Raji (cell line): ENCODE measurements around the gene SHROOM4.

Experiments used
- POLR2A ChIP-seq: IDR thresholded peaks from 2 replicates; pipeline ENCODE4 v1.6.1; 2011; ENCODE audit warnings: low read depth, low read length, control low read depth; ENCODE audit not compliant: insufficient read depth

SHROOM4 gene

GRCh38 chrX:50813843-50814661, at the start of gene SHROOM4:
Gene SHROOM4, minus strand, starts transcription at chrX:50814194. Its CDS starts 176 bp downstream, at chrX:50814018.
- no peak for TF ChIP-seq POLR2A

- TF ChIP-seq POLR2A = no peak
Observed at GRCh38 chrX:50863471-50863870, 49.5 kb upstream of the SHROOM4 start.

DNA sequence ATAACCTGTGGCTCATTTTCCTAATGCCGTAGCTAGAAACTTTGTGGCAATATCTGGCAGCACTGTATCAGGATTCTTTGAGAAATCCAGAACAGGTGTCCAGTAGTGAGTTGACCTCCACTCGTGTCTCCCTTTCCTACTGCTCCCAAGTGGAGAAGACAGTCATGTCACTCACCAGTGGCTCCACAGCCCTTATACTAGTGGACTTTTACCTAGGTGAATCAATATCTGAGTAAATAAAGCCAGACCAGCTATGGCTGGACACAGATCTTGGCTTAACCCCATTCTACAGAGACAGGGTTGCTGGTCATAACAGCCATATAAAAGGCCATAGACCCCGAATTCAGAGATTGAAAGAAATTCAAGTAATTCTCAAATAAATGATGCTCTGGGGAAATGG, 46.5 kb upstream of the SHROOM4 start:
- TF ChIP-seq POLR2A = no peak

DNA sequence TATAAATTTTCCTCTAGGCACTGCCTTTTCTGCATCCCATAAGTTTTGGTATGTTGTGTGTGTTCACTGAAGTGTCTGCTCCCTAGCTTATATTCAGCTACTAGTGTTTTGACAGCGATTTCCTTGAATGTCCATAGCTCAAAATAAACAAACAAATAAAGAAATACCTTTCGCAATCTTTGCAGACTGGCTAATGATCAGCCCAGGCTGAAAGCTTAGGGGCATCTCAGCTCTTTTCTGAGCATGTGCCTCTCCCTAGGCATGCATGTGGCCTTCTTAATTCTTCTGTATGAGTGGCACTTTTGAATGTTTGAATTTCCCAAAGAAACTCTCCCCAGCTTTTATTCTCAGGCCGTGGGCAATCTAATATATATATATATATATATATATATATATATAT, 44.6 kb upstream of the SHROOM4 start:
- TF ChIP-seq POLR2A = no peak

- no peak for TF ChIP-seq POLR2A
Observed at GRCh38 chrX:50853399-50853798, 39.4 kb upstream of the SHROOM4 start.

DNA sequence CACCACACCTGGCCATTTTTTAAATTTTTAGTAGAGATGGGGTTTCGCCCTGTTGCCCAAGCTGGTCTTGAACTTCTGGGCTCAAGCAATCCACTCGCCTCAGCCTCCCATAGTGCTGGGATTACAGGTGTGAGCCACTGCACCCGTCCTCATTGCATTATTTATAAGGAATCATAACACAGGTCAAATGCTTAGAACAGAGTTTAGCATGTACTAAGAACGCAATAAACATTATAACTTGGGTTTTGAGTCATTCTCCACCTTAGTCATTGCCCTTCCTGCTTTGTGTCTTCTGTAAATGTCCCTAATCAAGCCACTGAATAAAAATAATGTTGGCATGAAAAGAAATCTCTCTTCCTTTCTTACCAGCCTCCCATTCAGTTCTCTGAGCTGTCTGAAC, 38.5 kb upstream of the SHROOM4 start:
- TF ChIP-seq POLR2A = no peak

DNA sequence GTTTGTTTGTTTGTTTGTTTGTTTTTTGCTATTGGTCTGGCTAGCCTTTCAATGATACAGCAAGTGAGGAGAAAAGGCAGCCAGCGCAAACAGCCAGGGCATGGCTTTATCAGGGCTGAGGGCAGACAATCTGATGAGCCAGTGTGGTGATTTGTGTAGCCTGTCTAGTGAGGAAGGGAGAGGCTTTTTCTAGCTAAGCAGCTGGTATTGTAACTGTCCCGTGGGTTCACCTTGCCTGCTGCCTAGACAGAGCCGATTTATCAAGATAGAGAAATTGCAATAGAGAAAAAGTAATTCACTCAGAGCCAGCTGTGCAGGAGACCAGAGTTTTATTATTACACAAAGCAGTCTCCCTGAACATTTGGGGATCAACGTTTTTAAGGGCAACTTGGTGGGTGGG, 28.2 kb upstream of the SHROOM4 start:
- TF ChIP-seq POLR2A = no peak

GRCh38 chrX:50839730-50840129, 25.7 kb upstream of the SHROOM4 start:
- TF ChIP-seq POLR2A = no peak

- TF ChIP-seq POLR2A = no peak
Observed at GRCh38 chrX:50838820-50839600, 25.0 kb upstream of the SHROOM4 start.

GRCh38 chrX:50827996-50828395, 14.0 kb upstream of the SHROOM4 start:
- TF ChIP-seq POLR2A = no peak

DNA sequence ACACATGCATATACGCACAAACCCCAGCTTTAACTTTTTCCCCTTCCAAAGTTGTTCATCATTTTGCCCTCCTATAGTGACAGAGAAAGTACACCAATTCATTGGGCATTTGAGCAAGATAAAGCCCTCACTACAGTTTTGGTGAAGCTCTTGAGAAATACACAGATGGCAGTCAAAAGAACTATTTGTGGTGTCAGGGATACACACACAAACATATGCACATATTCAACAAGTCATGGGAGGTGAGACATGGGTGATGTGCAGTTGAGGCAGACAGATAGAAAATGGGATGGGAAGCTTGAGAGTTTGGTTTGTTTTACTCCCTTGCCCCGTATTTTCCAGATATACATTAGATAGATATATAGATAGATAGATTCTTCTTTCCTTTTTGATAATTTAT, 11.8 kb upstream of the SHROOM4 start:
- no peak for TF ChIP-seq POLR2A

DNA sequence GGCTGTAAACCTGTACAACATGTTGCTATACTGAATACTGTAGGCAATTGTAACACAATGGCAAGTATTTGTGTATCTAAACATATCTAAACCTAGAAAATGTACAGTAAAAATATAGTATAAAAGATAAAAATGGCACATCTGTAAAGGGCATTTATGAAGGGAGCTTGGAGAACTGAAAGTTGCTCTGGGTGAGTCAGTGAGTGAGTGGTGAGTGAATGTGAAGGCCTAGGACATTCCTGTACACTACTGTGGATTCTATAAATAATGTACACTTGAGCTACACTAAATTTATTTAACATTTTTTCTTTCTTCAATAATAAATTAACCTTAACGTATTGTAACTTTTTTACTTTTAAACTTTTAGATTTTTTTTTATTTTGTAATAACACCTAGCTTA, 5.0 kb upstream of the SHROOM4 start:
- no peak for TF ChIP-seq POLR2A

- no peak for TF ChIP-seq POLR2A
Observed at GRCh38 chrX:50815120-50815519, 1.1 kb upstream of the SHROOM4 start.

DNA sequence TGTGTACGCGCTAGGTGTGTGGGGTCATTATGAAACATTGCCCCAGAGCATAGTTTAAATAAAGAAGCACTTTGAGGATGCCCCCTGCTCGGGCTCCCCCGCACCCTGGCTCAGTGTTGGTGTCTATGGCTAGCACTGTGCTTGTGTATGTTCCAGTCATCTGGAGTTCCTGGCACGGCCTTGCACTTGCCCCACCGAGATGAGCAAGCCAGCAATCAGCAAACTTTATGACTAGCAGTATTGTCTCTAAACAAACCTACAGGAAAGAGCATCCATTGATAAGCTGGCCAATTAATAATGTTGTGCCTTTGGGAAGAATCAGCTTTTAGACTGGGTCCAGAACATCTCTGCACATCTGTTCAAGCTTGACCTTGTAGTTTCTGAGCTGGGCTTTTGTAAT, 707 bp upstream of the SHROOM4 start:
- no peak for TF ChIP-seq POLR2A

- TF ChIP-seq POLR2A = no peak
Observed at GRCh38 chrX:50812995-50813842, 775 bp downstream of the SHROOM4 start.
